ENCODE data around the gene MTERF4. TPM values are rescaled to one million over a fixed set of nuclear protein-coding genes. Genes with fewer than 3 reads are reported as not detected.

The MTERF4 gene
- total RNA-seq, 1 donor = 30.0 TPM

DNA sequence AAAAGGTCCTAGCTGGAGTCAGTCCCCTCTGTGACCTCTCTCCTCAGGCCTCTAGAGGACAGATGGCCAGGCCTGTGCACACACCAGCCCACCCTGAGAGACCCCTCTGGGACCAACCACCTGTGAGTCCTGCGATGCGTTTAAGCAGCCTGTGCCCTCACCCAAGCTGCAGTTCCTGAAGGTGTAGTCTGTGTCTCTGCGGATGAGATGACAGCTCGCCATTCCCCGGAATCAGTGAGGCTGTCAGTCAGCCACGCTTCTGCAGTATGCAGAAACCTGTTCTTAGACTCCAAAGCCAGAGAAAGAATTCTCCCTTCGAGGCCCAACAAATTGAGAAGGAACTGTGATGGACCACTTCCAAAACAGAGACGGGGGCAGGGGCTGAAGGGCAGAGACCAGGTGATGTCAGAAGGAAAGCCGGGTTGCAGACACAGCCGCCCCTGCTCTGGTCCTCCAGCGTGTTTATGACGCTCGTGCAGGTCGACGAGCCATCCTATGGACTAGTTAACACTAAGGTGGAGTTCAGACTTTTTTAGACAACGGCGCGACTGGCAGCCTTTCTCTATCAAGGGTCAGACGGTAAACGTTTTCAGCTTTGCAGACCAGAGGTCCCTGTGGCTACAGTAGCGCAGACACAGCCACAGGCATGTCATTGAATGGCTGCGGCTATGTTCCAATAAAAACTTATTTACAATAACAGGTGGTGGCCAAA is 10.2 kb downstream of the MTERF4 start:
- no peaks in the 10 kb centered on the region for H3K9me3 ChIP-seq (ENCODE audit: low read depth, low read length)
- H3K27me3 ChIP-seq (ENCODE audit: insufficient read depth, low read length) = no peaks in the 10 kb centered on the region
- no peaks in the 10 kb centered on the region for H4K20me1 ChIP-seq (ENCODE audit: insufficient read depth, low read length)
- H3K4me3 ChIP-seq (ENCODE audit: insufficient read depth, low read length) = no peak overlapping the region
- H3K79me2 ChIP-seq (ENCODE audit: insufficient read depth, low read length) = no peaks in the 10 kb centered on the region
- TF ChIP-seq, protein P1, sequence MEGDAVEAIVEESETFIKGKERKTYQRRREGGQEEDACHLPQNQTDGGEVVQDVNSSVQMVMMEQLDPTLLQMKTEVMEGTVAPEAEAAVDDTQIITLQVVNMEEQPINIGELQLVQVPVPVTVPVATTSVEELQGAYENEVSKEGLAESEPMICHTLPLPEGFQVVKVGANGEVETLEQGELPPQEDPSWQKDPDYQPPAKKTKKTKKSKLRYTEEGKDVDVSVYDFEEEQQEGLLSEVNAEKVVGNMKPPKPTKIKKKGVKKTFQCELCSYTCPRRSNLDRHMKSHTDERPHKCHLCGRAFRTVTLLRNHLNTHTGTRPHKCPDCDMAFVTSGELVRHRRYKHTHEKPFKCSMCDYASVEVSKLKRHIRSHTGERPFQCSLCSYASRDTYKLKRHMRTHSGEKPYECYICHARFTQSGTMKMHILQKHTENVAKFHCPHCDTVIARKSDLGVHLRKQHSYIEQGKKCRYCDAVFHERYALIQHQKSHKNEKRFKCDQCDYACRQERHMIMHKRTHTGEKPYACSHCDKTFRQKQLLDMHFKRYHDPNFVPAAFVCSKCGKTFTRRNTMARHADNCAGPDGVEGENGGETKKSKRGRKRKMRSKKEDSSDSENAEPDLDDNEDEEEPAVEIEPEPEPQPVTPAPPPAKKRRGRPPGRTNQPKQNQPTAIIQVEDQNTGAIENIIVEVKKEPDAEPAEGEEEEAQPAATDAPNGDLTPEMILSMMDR (IDR thresholded peaks at IDR 0.05; ENCODE audit: extremely low read depth, low read depth, low read length) = no peak
- H3K36me3 ChIP-seq (ENCODE audit: insufficient read depth, low read length) = peaks cover 94% of the 10 kb centered on the region
- H2AFZ ChIP-seq (ENCODE audit: low read length) = no peak overlapping the region
- no peaks in the 10 kb centered on the region for H3K4me1 ChIP-seq (ENCODE audit: insufficient read depth, low read length)
- H3K27ac ChIP-seq (ENCODE audit: low read depth, low read length) = no peak overlapping the region
- H3K4me2 ChIP-seq (ENCODE audit: insufficient read depth, low read length) = no peak overlapping the region
- DNase-seq (ENCODE audit: insufficient read length, low spot score, missing footprints) = no peak

DNA sequence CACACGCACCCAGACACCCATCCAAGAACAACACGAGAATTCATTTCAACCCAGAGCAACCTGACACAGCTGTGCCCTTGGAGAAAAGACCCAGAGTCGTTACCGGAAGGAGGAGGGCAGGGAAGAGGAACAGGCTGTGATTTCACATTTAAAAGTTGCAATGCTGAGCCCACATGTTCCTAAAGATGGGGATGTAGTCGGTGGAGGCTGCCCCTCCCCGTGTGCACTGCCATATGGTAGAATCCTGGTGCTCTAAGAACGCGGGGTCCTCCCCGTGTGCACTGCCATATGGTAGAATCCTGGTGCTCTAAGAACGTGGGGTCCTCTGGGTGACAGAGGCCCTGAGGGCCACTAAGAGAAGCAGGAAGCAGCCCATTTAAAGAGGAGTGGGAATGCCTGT is 10.9 kb downstream of the MTERF4 start:
- Histone ChIP-seq H3K27me3 (ENCODE audit: insufficient read depth, low read length) (no peaks in the 10 kb centered on the region), H2AFZ (ENCODE audit: low read length) (no peak overlapping the region), H3K4me2 (ENCODE audit: insufficient read depth, low read length) (no peak overlapping the region), H3K9me3 (ENCODE audit: low read depth, low read length) (no peaks in the 10 kb centered on the region), H3K36me3 (ENCODE audit: insufficient read depth, low read length) (peaks cover 95% of the 10 kb centered on the region), H3K27ac (ENCODE audit: low read depth, low read length) (no peak overlapping the region), H4K20me1 (ENCODE audit: insufficient read depth, low read length) (no peaks in the 10 kb centered on the region), H3K4me3 (ENCODE audit: insufficient read depth, low read length) (no peak overlapping the region), H3K4me1 (ENCODE audit: insufficient read depth, low read length) (no peaks in the 10 kb centered on the region), H3K79me2 (ENCODE audit: insufficient read depth, low read length) (no peaks in the 10 kb centered on the region)
- TF ChIP-seq, protein P1 (IDR thresholded peaks at IDR 0.05; ENCODE audit: extremely low read depth, low read depth, low read length) = no peak
- DNase-seq (ENCODE audit: insufficient read length, low spot score, missing footprints) = no peak

DNA sequence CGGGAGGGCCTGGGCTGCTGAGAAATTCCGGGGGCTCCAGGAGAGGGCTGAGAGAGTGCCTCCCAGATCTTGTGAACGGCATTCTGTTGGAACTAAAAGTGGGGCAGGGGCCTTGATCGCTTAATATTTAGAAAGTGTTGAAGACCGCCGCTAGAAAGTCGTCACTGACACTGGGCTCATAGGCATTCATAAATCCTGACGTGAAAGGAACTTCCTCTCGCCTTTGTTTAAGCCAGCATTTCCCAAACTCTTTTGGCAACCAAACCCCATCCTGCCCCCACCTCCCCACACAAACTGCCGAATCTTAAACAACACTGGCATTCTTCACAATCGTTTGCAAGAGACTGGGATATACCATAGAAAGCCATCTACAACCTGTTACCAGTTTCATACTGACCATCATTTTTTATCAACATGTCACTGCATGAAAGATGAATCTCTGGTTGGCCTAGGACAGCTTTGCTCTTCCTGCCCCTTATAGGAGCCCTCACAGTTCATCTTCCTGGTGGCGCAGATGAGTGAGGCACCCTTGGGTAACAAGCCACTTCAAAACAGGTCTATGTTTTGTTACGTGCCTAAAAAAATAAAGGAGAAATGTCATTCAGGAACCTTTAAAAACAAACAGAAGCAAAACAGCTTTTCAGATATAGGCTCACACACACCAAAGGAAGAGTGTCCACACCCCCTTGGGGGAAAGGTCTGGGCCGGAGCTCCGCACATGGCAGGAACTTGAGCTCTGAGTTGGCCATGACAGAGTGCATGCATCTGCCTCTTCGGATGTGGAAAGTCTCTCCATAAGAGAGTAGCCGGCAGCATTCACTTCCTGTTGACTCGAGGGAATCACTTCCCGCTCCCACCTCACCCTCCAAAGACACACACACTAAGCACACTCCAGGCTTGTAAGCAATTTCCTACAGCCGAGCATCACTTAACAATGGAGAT is 13.0 kb downstream of the MTERF4 start:
- Histone ChIP-seq H2AFZ (ENCODE audit: low read length) (no peak overlapping the region), H3K4me3 (ENCODE audit: insufficient read depth, low read length) (no peak overlapping the region), H3K4me2 (ENCODE audit: insufficient read depth, low read length) (no peak overlapping the region), H3K79me2 (ENCODE audit: insufficient read depth, low read length) (no peaks in the 10 kb centered on the region), H3K36me3 (ENCODE audit: insufficient read depth, low read length) (peaks cover 83% of the 10 kb centered on the region), H3K27me3 (ENCODE audit: insufficient read depth, low read length) (no peaks in the 10 kb centered on the region), H3K27ac (ENCODE audit: low read depth, low read length) (no peak overlapping the region), H4K20me1 (ENCODE audit: insufficient read depth, low read length) (no peaks in the 10 kb centered on the region), H3K9me3 (ENCODE audit: low read depth, low read length) (no peaks in the 10 kb centered on the region), H3K4me1 (ENCODE audit: insufficient read depth, low read length) (no peaks in the 10 kb centered on the region)
- TF ChIP-seq, protein P1 (IDR thresholded peaks at IDR 0.05; ENCODE audit: extremely low read depth, low read depth, low read length) = no peak
- no peak for DNase-seq (ENCODE audit: insufficient read length, low spot score, missing footprints)

DNA sequence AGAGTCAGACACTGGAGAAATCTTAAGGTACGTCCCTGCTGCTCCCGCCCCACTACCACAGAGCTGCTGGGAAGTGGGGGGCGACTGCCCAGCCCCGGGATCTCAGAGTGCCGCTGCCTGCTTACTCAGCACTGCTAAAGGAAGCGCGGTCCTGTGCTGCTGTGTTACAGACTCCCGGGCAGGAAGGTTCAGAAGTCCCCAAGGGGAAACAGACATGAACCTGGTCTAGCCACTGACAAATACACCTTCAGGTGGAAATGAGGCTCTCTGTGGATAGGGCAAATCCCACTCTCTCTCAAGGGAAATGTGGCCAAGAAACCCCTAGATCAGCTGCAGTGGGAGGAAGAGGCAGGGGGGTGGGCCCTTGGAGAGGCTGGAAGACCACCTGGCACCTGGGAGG is 13.7 kb downstream of the MTERF4 start:
- TF ChIP-seq, protein P1 (IDR thresholded peaks at IDR 0.05; ENCODE audit: extremely low read depth, low read depth, low read length) = no peak
- Histone ChIP-seq H4K20me1 (ENCODE audit: insufficient read depth, low read length) (no peaks in the 10 kb centered on the region), H3K4me3 (ENCODE audit: insufficient read depth, low read length) (no peak overlapping the region), H3K36me3 (ENCODE audit: insufficient read depth, low read length) (peaks cover 78% of the 10 kb centered on the region), H3K9me3 (ENCODE audit: low read depth, low read length) (no peaks in the 10 kb centered on the region), H3K4me1 (ENCODE audit: insufficient read depth, low read length) (no peaks in the 10 kb centered on the region), H3K27ac (ENCODE audit: low read depth, low read length) (no peak overlapping the region), H3K27me3 (ENCODE audit: insufficient read depth, low read length) (no peaks in the 10 kb centered on the region), H3K79me2 (ENCODE audit: insufficient read depth, low read length) (no peaks in the 10 kb centered on the region), H2AFZ (ENCODE audit: low read length) (no peak overlapping the region), H3K4me2 (ENCODE audit: insufficient read depth, low read length) (no peak overlapping the region)
- no peak for DNase-seq (ENCODE audit: insufficient read length, low spot score, missing footprints)
